Spleen (tissue), 11 donors: ENCODE data around the gene STAT1. TPM values are rescaled to one million over a fixed set of nuclear protein-coding genes. Genes with fewer than 3 reads are reported as not detected.

Experiments used
- DNase-seq: peaks from one replicate; pipeline ENCODE4 v3.0.0-alpha.2; 2020
- H3K27ac ChIP-seq, 8 donors: fragments of 200-600 bp; sonication (generic) in 7 of 8; 1 replicate in 4 of 8; 2 replicates in 4 of 8; pipeline versions ENCODE4 v1.5.0 to v1.8.0; 2016 to 2021; ENCODE audit warnings: inconsistent platforms in 4 of 8, mild to moderate bottlenecking in 4 of 8, moderate library complexity in 1 of 8
- H3K27me3 ChIP-seq, 7 donors: fragments of 200-600 bp; sonication (generic) in 6 of 7; replicated peaks in 1 of 7; 1 replicate in 4 of 7; 2 replicates in 3 of 7; pipeline versions ENCODE4 v1.5.0 to v1.8.0; 2016 to 2021; ENCODE audit warnings: inconsistent platforms in 3 of 7, mild to moderate bottlenecking in 1 of 7
- H3K36me3 ChIP-seq, 6 donors: fragments of 200-600 bp; sonication (generic) in 5 of 6; 1 replicate in 4 of 6; 2 replicates in 2 of 6; pipeline versions ENCODE4 v1.5.0 to v1.8.0; 2016 to 2021; ENCODE audit warnings: inconsistent platforms in 2 of 6
- H3K4me1 ChIP-seq, 6 donors: fragments of 200-600 bp; sonication (generic) in 5 of 6; 1 replicate in 3 of 6; 2 replicates in 3 of 6; pipeline versions ENCODE4 v1.5.0 to v1.8.0; 2016 to 2021; ENCODE audit warnings: inconsistent platforms in 3 of 6
- H3K4me3 ChIP-seq, 8 donors: fragments of 200-600 bp; sonication (generic) in 7 of 8; 1 replicate in 4 of 8; 2 replicates in 4 of 8; pipeline versions ENCODE4 v1.5.0 to v1.8.0; 2016 to 2021; ENCODE audit warnings: inconsistent platforms in 4 of 8, mild to moderate bottlenecking in 4 of 8, moderate library complexity in 2 of 8
- H3K9me3 ChIP-seq, 8 donors: fragments of 200-600 bp; sonication (generic) in 7 of 8; 1 replicate in 4 of 8; 2 replicates in 4 of 8; pipeline versions ENCODE4 v1.5.0 to v1.8.0; 2016 to 2021; ENCODE audit warnings: inconsistent platforms in 4 of 8
- POLR2A ChIP-seq, 3 donors: fragments of 450-650 bp; IDR thresholded peaks; one replicate each; pipeline ENCODE4 v1.5.1; 2017; ENCODE audit warnings: antibody characterized with exemption in 3 of 3, mild to moderate bottlenecking in 1 of 3
- POLR2AphosphoS5 ChIP-seq, 3 donors: sonication (generic); formaldehyde crosslinking; IDR thresholded peaks; one replicate each; pipeline ENCODE4 v1.5.1; 2017; ENCODE audit warnings: antibody characterized with exemption in 3 of 3
- WGBS, 5 donors: extraction: QIAGEN DNeasy Blood & Tissue Kit in 3 of 5; methylation state at CpG; one replicate each; pipeline versions ENCODE4 v1.1.5 to v1.1.7; 2013 to 2018; 5-methylcytosine and 5-hydroxymethylcytosine counted together
- intact Hi-C: fragments of 100-400 bp; cut with DNase I; formaldehyde crosslinking; loops from one replicate; pipeline ENCODE4 v1.15.0; 2023; ENCODE audit warnings: low total_unique reads
- polyA plus RNA-seq, 3 donors: library from polyadenylated mRNA; stranded (reverse); fragments of 200-250 nt; gene quantifications; one replicate each; pipeline ENCODE4 v1.2.1, GENCODE V29; 2013
- total RNA-seq, 7 donors: library from RNA; depleted of rRNA in 3 of 7; stranded (reverse); fragments of >200 nt in 3 of 7; fragmentation: NEBNext Ultra II Directional in 4 of 7; extraction: Animal tissue kit (Norgen Biotek cat#: 25700) in 4 of 7; gene quantifications; one replicate each; pipeline versions ENCODE4 v1.1.0 to v1.2.1, GENCODE V29; 2016 to 2021
- TF ChIP-seq, protein P1 (sequence below), 11 experiments: fragments of 200-600 bp in 7 of 11; fragments of 450-650 bp in 4 of 11; sonication (generic) in 4 of 11; IDR thresholded peaks in 8 of 11; conservative IDR thresholded peaks in 3 of 11; 1 replicate in 7 of 11; 2 replicates in 4 of 11; pipeline versions ENCODE4 v1.4.0 to v1.8.0; 2016 to 2021; ENCODE audit warnings: antibody characterized with exemption in 11 of 11, inconsistent platforms in 4 of 11, mild to moderate bottlenecking in 1 of 11
- donor health status: healthy with polysubstance abuse.
- donor health status: DM: no; HTN: no; CAD: no; lungs with moderate emphysema.
- donor health status: DM: no; HTN: no; CAD: no.
- donor health status: Bipolar disorder and iron deficiency.
- donor health status: healthy.
- donor health status: DM: no; HTN: no; CAD: no.
- donor health status: DM: yes; HTN: yes; CAD: no.

STAT1 gene
- total and polyA plus RNA-seq, 10 donors, result 19.5 to 246 (median 119) TPM

DNA sequence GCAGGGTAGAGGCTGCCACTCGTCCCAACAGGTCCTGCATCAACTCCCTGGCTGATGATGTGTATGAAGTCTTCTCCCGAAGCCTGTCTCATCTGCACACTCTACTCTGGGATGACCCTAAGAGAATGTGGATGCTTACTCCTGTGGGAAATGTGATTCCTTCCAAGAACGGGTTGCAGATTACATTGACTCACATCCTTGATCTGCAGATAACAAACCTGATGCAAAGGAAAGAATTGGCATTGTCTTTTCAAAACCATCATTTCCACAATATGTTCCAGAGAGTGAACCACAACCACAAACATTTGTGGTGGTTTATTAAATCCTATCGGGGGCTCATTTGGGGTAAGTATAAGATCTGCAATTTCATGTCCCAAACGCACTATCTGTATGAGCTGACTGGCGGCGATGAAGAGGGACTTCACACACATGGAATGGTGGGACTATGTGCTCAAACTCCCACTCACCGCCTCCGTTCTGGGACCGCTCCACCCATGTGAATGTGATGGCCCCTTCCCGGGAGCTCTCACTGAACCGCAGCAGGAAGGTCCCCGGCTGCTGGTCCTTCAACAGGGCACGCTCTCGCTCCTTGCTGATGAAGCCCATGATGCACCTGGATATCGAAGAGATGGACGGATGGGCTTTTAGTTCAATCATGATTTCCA, 35.5 kb downstream of the STAT1 start:
- Histone ChIP-seq H3K4me1 (peaks cover 0 to 46% (median 14%) of the 10 kb centered on the region in 6 donors), H3K4me3 (no peak overlapping the region), H3K36me3 (peaks cover 11 to 100% (median 99%) of the 10 kb centered on the region in 6 donors), H3K27ac (peak overlapping the region in 1 of 8 donors; percentile 34), H3K27me3 (no peaks in the 10 kb centered on the region), H3K9me3 (no peaks in the 10 kb centered on the region)
- DNase-seq, result no peak
- TF ChIP-seq POLR2AphosphoS5 (IDR thresholded peaks at IDR 0.05) (peak; percentile 5 to 56 (median 34)), POLR2A (IDR thresholded peaks at IDR 0.05) (no peak)
- WGBS, 5 donors, result 91 to 94% (median 91%) methylated on average over 17 of the region's 17 CpGs
- intact Hi-C loops, result no loop called here

DNA sequence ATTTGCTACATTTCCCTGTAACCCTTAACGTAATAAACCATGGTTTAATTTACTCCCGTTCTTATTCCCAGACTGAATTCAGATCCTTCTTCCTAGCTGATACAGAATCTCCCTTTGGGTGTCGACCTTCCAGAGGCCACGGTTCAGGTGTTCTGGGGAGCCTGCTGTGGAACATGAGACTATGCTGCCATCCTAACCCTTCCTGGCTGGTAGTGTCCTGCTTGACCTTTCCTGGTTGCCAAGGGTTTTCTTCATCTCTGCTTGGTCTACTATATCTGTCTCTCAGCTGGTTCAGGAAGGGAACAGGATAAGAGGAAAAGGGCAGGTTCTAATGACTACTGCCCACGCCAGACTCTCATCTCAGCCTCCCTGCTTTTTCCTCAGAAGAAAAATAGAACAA, 36.5 kb downstream of the STAT1 start:
- Histone ChIP-seq H3K36me3 (peaks cover 11 to 100% (median 97%) of the 10 kb centered on the region in 6 donors), H3K4me3 (no peak overlapping the region), H3K4me1 (peaks cover 0 to 43% (median 14%) of the 10 kb centered on the region in 6 donors), H3K27ac (peak overlapping the region in 1 of 8 donors; percentile 3), H3K9me3 (no peaks in the 10 kb centered on the region), H3K27me3 (no peaks in the 10 kb centered on the region)
- no peak for DNase-seq
- 89 to 95% (median 92%) methylated on average over 5 of the region's 5 CpGs for WGBS, 5 donors
- TF ChIP-seq POLR2AphosphoS5 (IDR thresholded peaks at IDR 0.05), result peak in 1 of 3 donors; percentile 20
- no peak for TF ChIP-seq POLR2A (IDR thresholded peaks at IDR 0.05)
- intact Hi-C loops, result no loop called here

DNA sequence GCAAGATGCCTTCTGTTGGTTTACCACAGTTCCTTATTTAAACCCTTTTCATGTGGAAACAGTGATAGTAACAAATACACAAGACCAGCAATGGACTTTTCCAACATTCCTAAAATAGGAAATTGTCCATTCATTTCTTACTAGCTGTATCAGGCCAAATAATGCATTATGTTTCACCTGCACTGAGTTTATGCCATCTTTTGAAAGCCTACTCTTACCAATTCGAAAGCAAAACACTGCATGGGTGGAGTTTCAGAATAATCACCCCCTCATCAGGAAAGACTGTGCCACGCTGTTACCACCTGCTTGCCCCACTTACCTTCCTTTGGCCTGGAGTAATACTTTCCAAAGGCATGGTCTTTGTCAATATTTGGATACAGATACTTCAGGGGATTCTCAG, 37.5 kb downstream of the STAT1 start:
- WGBS, 5 donors, result 90 to 96% (median 92%) methylated on average over 2 of the region's 2 CpGs
- peaks cover 0 to 38% (median 12%) of the 10 kb centered on the region in 6 donors for H3K4me1 ChIP-seq
- intact Hi-C loops, result no loop called here

DNA sequence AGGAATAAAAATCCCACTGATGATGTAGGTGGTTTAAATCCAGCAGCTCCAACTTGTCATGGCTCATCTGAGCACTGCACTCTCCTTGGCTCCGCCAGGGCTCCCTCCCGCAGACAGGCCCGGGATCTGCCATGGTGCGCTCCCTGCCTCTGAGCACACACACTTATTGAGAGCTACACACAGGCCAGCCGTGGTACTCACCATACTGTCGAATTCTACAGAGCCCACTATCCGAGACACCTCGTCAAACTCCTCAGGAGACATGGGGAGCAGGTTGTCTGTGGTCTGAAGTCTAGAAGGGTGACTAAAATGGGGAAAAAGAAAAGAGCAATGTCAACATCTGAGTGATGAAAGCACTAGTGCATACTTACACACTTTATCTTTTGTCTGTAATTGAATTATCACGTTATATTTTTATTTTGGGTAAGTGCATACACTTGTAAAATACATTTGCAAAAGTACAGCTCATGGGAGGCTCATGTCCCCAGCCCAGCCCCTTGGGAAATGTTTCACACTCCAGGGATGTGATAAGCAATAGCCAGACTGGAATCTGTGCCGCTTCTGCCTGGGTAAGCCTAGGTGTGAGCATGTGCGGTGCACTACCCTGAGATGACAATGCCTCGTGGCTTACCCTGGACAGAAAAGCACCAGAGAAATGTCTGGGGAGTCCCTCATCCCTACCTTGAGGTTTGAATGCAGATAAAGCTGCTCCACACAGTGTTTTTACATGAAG, 39.2 kb downstream of the STAT1 start:
- no peak for DNase-seq
- peaks cover 7 to 38% (median 15%) of the 10 kb centered on the region in 6 donors for H3K4me1 ChIP-seq
- H3K27ac ChIP-seq, result peak overlapping the region in 6 of 8 donors; percentile 1 to 47 (median 21)
- TF ChIP-seq POLR2A (IDR thresholded peaks at IDR 0.05), result no peak
- TF ChIP-seq, protein P1, sequence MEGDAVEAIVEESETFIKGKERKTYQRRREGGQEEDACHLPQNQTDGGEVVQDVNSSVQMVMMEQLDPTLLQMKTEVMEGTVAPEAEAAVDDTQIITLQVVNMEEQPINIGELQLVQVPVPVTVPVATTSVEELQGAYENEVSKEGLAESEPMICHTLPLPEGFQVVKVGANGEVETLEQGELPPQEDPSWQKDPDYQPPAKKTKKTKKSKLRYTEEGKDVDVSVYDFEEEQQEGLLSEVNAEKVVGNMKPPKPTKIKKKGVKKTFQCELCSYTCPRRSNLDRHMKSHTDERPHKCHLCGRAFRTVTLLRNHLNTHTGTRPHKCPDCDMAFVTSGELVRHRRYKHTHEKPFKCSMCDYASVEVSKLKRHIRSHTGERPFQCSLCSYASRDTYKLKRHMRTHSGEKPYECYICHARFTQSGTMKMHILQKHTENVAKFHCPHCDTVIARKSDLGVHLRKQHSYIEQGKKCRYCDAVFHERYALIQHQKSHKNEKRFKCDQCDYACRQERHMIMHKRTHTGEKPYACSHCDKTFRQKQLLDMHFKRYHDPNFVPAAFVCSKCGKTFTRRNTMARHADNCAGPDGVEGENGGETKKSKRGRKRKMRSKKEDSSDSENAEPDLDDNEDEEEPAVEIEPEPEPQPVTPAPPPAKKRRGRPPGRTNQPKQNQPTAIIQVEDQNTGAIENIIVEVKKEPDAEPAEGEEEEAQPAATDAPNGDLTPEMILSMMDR (IDR thresholded peaks at IDR 0.05 in 8 of 11, conservative IDR thresholded peaks at IDR 0.05 in 3 of 11), result no peak
- peak in 2 of 3 donors; percentile 41 to 49 for TF ChIP-seq POLR2AphosphoS5 (IDR thresholded peaks at IDR 0.05)
- 87 to 95% (median 88%) methylated on average over 10 to 12 of the region's 12 CpGs for WGBS, 5 donors
- H3K27me3 ChIP-seq, result no peaks in the 10 kb centered on the region
- H3K36me3 ChIP-seq, result peaks cover 11 to 100% (median 97%) of the 10 kb centered on the region in 6 donors
- intact Hi-C loops, result no loop called here
- H3K9me3 ChIP-seq, result no peaks in the 10 kb centered on the region
- no peak overlapping the region for H3K4me3 ChIP-seq

More for the DNA sequence above, 37.5 kb downstream of the STAT1 start:
- Histone ChIP-seq H3K27ac (peak overlapping the region in 1 of 8 donors; percentile 20), H3K27me3 (no peaks in the 10 kb centered on the region), H3K36me3 (peaks cover 11 to 100% (median 97%) of the 10 kb centered on the region in 6 donors), H3K9me3 (no peaks in the 10 kb centered on the region), H3K4me3 (no peak overlapping the region)
- DNase-seq, result no peak
- TF ChIP-seq, protein P1 (IDR thresholded peaks at IDR 0.05 in 8 of 11, conservative IDR thresholded peaks at IDR 0.05 in 3 of 11), result no peak
- TF ChIP-seq POLR2AphosphoS5 (IDR thresholded peaks at IDR 0.05) (no peak), POLR2A (IDR thresholded peaks at IDR 0.05) (no peak)
